Activated CD8-positive, alpha-beta memory T cell treated with anti-CD3 and anti-CD28 coated beads, Interleukin-2, amount 10 ng/mL, durations not matched to agents 7 days and 5 days (primary cell): ENCODE results near the gene CDH4. TPM values are rescaled to one million over a fixed set of nuclear protein-coding genes. Genes with fewer than 3 reads are reported as not detected.
"Not testable (repeated sequence)": the region's sequence is repeated elsewhere in the genome, so short reads cannot be mapped to it uniquely, and the experiment has no call there.

Source experiments
- ATAC-seq: fragments of 150-1000 bp; cut with Tn5 transposase; one replicate; pipeline ENCODE4 v1.10.0; 2021; ENCODE audit warnings: moderate library complexity
- CTCF ChIA-PET: fragments of 350-600 bp; sonication (Branson Sonifier 250); formaldehyde crosslinking; loops from one replicate; lab custom pipeline; 2021; ENCODE audit warnings: antibody characterized with exemption; lab: Charles Lee
- DNase-seq: peaks from one replicate; pipeline ENCODE4 v3.0.0-alpha.2; 2020
- H3K27ac Mint-ChIP-seq: one replicate; pipeline ENCODE4 v1.8.0; 2021; ENCODE audit warnings: mild to moderate bottlenecking, mixed read lengths
- H3K27me3 Mint-ChIP-seq: one replicate; pipeline ENCODE4 v1.8.0; 2021; ENCODE audit warnings: mixed read lengths
- H3K36me3 Mint-ChIP-seq: one replicate; pipeline ENCODE4 v1.8.0; 2021; ENCODE audit warnings: mild to moderate bottlenecking, mixed read lengths
- H3K4me1 Mint-ChIP-seq: one replicate; pipeline ENCODE4 v1.8.0; 2021; ENCODE audit warnings: mixed read lengths
- H3K4me3 Mint-ChIP-seq: one replicate; pipeline ENCODE4 v1.8.0; 2021; ENCODE audit warnings: mild to moderate bottlenecking, moderate library complexity, mixed read lengths
- H3K9me3 Mint-ChIP-seq: one replicate; pipeline ENCODE4 v1.8.0; 2022; ENCODE audit warnings: low read depth, mixed read lengths
- total RNA-seq, 2 experiments: library from RNA; stranded (reverse); gene quantifications; one replicate each; pipeline ENCODE4 v1.2.3, GENCODE V29; 2021

Gene CDH4
- total RNA-seq, 2 experiments from 2014 or later = 0.02 TPM; not detected in 1

GRCh38 chr20:61419010-61419409 lies 166.9 kb downstream of the CDH4 start:
- CTCF ChIA-PET = no interaction called here
- Mint-ChIP-seq H3K27ac (no peak overlapping the region), H3K9me3 (no peaks in the 10 kb centered on the region), H3K4me1 (no peaks in the 10 kb centered on the region), H3K27me3 (no peaks in the 10 kb centered on the region), H3K36me3 (no peaks in the 10 kb centered on the region), H3K4me3 (no peak overlapping the region)
- ATAC-seq = no peak
- no peak for DNase-seq

GRCh38 chr20:61419501-61419900 lies 167.4 kb downstream of the CDH4 start:
- Mint-ChIP-seq H3K4me3 (no peak overlapping the region), H3K27me3 (no peaks in the 10 kb centered on the region), H3K4me1 (no peaks in the 10 kb centered on the region), H3K27ac (no peak overlapping the region), H3K9me3 (no peaks in the 10 kb centered on the region), H3K36me3 (no peaks in the 10 kb centered on the region)
- CTCF ChIA-PET = no interaction called here
- DNase-seq = no peak
- ATAC-seq = no peak

GRCh38 chr20:61420056-61420455 lies 168.0 kb downstream of the CDH4 start:
- Mint-ChIP-seq H3K36me3 (no peaks in the 10 kb centered on the region), H3K4me3 (no peak overlapping the region), H3K4me1 (no peaks in the 10 kb centered on the region), H3K9me3 (no peaks in the 10 kb centered on the region), H3K27me3 (no peaks in the 10 kb centered on the region), H3K27ac (no peak overlapping the region)
- no peak for DNase-seq
- CTCF ChIA-PET = no interaction called here
- no peak for ATAC-seq

GRCh38 chr20:61420781-61421180 lies 168.7 kb downstream of the CDH4 start:
- Mint-ChIP-seq H3K27me3 (no peaks in the 10 kb centered on the region), H3K27ac (no peak overlapping the region), H3K9me3 (no peaks in the 10 kb centered on the region), H3K36me3 (no peaks in the 10 kb centered on the region), H3K4me3 (no peak overlapping the region), H3K4me1 (no peaks in the 10 kb centered on the region)
- no peak for DNase-seq
- CTCF ChIA-PET = no interaction called here
- no peak for ATAC-seq

- H3K9me3 Mint-ChIP-seq = no peaks in the 10 kb centered on the region
- H3K4me1 Mint-ChIP-seq = no peaks in the 10 kb centered on the region
- H3K36me3 Mint-ChIP-seq = no peaks in the 10 kb centered on the region
These were observed 170.8 kb downstream of the CDH4 start for GRCh38 chr20:61422636-61423425.

GRCh38 chr20:61424011-61424627 lies 172.1 kb downstream of the CDH4 start:
- CTCF ChIA-PET = no interaction called here
- Mint-ChIP-seq H3K27me3 (no peaks in the 10 kb centered on the region), H3K4me1 (no peaks in the 10 kb centered on the region), H3K36me3 (no peaks in the 10 kb centered on the region), H3K9me3 (no peaks in the 10 kb centered on the region), H3K4me3 (no peak overlapping the region), H3K27ac (no peak overlapping the region)
- DNase-seq (no peak), ATAC-seq (no peak)

More at GRCh38 chr20:61422636-61423425, 170.8 kb downstream of the CDH4 start:
- ATAC-seq (no peak), DNase-seq (no peak)
- CTCF ChIA-PET = no interaction called here
- Mint-ChIP-seq H3K4me3 (no peak overlapping the region), H3K27ac (no peak overlapping the region), H3K27me3 (no peaks in the 10 kb centered on the region)

GRCh38 chr20:61424628-61425420 lies 172.8 kb downstream of the CDH4 start:
- no peak overlapping the region for H3K27ac Mint-ChIP-seq
- H3K4me3 Mint-ChIP-seq = no peak overlapping the region
- H3K4me1 Mint-ChIP-seq = no peaks in the 10 kb centered on the region
- no peaks in the 10 kb centered on the region for H3K36me3 Mint-ChIP-seq
- no peaks in the 10 kb centered on the region for H3K27me3 Mint-ChIP-seq
- CTCF ChIA-PET = no interaction called here
- no peaks in the 10 kb centered on the region for H3K9me3 Mint-ChIP-seq
- ATAC-seq (no peak), DNase-seq (no peak)

GRCh38 chr20:61425541-61425991 lies 173.5 kb downstream of the CDH4 start:
- ATAC-seq, CTCF ChIA-PET, DNase-seq, H3K4me3 Mint-ChIP-seq, H3K4me1 Mint-ChIP-seq, H3K27me3 Mint-ChIP-seq, H3K36me3 Mint-ChIP-seq, H3K9me3 Mint-ChIP-seq, H3K27ac Mint-ChIP-seq: not testable (repeated sequence)

- no peaks in the 10 kb centered on the region for H3K27me3 Mint-ChIP-seq
- H3K9me3 Mint-ChIP-seq = no peaks in the 10 kb centered on the region
- CTCF ChIA-PET = no interaction called here
- no peak overlapping the region for H3K27ac Mint-ChIP-seq
- no peaks in the 10 kb centered on the region for H3K36me3 Mint-ChIP-seq
- DNase-seq (no peak), ATAC-seq (no peak)
- no peaks in the 10 kb centered on the region for H3K4me1 Mint-ChIP-seq
- no peak overlapping the region for H3K4me3 Mint-ChIP-seq
These were observed 174.3 kb downstream of the CDH4 start for GRCh38 chr20:61426352-61426751.

GRCh38 chr20:61429458-61430227 lies 177.6 kb downstream of the CDH4 start:
- H3K27me3 Mint-ChIP-seq = no peaks in the 10 kb centered on the region
- CTCF ChIA-PET = no interaction called here
- no peak overlapping the region for H3K27ac Mint-ChIP-seq
- H3K36me3 Mint-ChIP-seq = no peaks in the 10 kb centered on the region
- DNase-seq = no peak
- H3K9me3 Mint-ChIP-seq = no peaks in the 10 kb centered on the region
- H3K4me3 Mint-ChIP-seq = no peak overlapping the region
- no peaks in the 10 kb centered on the region for H3K4me1 Mint-ChIP-seq
- ATAC-seq = no peak

GRCh38 chr20:61430228-61430624 lies 178.2 kb downstream of the CDH4 start:
- Mint-ChIP-seq H3K9me3 (no peaks in the 10 kb centered on the region), H3K4me1 (no peaks in the 10 kb centered on the region), H3K27me3 (no peaks in the 10 kb centered on the region), H3K4me3 (no peak overlapping the region), H3K27ac (no peak overlapping the region), H3K36me3 (no peaks in the 10 kb centered on the region)
- CTCF ChIA-PET = no interaction called here
- ATAC-seq (no peak), DNase-seq (no peak)

- Mint-ChIP-seq H3K27ac (no peak overlapping the region), H3K4me1 (no peaks in the 10 kb centered on the region), H3K9me3 (no peaks in the 10 kb centered on the region), H3K4me3 (no peak overlapping the region), H3K36me3 (no peaks in the 10 kb centered on the region), H3K27me3 (no peaks in the 10 kb centered on the region)
- CTCF ChIA-PET = no interaction called here
- DNase-seq (no peak), ATAC-seq (no peak)
These were observed 181.1 kb downstream of the CDH4 start for GRCh38 chr20:61433176-61433575.

- Mint-ChIP-seq H3K27ac (no peak overlapping the region), H3K27me3 (no peaks in the 10 kb centered on the region), H3K4me1 (no peaks in the 10 kb centered on the region), H3K9me3 (no peaks in the 10 kb centered on the region), H3K36me3 (no peaks in the 10 kb centered on the region), H3K4me3 (no peak overlapping the region)
- CTCF ChIA-PET = no interaction called here
- DNase-seq = no peak
- no peak for ATAC-seq
These were observed 181.8 kb downstream of the CDH4 start for GRCh38 chr20:61433816-61434215.
